ENCODE data around the gene TXNRD1.

The TXNRD1 gene

DNA sequence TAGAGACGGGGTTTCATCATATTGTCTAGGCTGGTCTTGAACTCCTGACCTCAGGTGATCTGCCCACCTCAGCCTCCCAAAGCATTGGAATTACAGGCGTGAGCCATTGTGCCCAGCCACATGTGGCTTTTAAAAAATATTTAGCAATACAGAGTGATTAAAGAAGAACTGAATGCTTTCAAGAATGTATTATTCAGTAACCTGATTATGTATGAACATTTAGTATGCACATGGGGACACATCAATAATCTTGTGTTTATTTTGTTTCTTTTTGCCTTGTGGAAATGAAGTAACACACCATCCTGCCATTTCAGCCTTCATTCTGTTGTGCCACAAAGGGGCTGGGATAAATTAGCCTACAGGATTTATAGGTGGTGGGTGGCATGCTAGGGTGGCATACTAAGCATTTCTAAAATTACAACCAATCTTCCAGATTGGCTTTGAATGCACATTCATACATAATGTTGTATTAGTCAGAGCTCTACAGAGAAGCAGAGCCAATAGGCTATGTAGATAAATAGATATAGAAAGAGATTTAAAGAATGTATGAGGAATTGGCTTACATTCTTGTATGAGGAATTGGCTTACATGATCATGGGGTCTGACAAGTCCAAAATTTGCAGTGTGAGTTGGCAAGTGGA, 25.5 kb upstream of the TXNRD1 start:
- in situ Hi-C loops (cut with MboI; ENCODE audit: low sequenced_read_pairs): loop anchor here (25.0 kb wide), 3 partner anchors 697 to 1197 kb away; no protein-coding TSS in a partner anchor

DNA sequence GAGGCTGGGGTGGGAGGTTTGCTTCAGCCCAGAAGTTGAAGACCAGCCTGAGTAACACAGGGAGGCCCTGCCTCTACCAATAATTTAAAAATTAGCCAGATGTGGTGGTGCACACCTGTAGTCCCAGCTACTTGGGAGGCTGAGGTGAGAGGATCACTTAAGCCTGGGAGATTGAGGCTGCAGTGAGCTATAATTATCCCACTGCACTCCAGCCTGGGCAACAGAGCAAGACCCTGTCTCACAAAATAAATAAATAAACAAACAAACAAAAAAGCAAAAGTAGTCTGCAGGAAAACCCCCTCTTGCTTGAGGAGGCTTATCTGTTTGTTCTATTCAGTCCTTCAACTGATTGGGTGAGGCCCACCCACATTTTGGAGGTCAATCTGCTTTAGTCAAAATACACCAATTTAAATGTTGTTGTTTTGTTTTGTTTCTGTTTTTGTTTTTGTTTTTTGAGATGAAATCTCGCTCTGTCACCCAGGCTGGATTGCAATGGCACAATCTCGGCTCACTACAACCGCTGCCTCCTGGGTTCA, 24.9 kb upstream of the TXNRD1 start:
- in situ Hi-C loops (cut with MboI; ENCODE audit: low sequenced_read_pairs): loop anchor here (25.0 kb wide), 3 partner anchors 697 to 1197 kb away; no protein-coding TSS in a partner anchor

DNA sequence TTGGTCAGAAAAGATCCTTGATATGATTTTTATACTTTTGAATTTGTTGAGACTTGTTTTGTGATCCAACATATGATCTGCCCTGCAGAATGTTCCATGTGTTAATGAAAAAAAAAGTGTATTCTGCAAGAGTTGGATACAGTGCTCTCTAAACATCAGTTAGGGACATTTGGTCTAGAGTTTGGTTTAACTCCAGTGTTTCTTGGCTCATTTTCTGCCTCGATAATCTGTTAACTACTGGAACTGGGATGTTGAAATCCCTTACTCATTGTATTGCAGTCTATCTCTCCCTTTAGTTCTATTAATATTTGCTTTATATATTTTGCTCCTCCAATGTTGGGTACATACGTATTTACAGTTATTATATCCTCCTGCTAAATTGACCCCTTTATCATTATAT, 18.3 kb upstream of the TXNRD1 start:
- in situ Hi-C loops (cut with MboI; ENCODE audit: low sequenced_read_pairs): loop anchor here (25.0 kb wide), 3 partner anchors 690 to 1190 kb away; no protein-coding TSS in a partner anchor

DNA sequence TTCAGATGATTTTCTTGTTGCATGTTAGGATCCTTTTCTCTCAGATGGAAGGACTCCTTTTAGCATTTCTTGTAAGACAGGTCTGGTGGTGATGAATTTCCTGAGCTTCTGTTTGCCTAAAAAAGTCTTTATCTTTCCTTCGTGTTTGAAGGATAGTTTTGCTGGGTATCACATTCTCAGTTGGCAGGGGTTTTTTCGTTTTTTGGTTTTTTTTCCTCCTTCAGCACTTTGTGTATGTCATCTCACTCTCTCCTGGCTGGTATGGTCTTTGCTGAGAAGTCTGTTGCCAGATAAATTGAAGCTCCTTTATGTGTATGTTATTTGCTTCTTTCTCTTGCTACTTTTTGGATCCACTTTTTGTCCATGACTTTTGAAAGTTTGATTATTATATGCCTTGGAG, 15.6 kb upstream of the TXNRD1 start:
- in situ Hi-C loops (cut with MboI; ENCODE audit: low sequenced_read_pairs): loop anchor here (25.0 kb wide), 4 partner anchors 162 to 1187 kb away; no protein-coding TSS in a partner anchor

DNA sequence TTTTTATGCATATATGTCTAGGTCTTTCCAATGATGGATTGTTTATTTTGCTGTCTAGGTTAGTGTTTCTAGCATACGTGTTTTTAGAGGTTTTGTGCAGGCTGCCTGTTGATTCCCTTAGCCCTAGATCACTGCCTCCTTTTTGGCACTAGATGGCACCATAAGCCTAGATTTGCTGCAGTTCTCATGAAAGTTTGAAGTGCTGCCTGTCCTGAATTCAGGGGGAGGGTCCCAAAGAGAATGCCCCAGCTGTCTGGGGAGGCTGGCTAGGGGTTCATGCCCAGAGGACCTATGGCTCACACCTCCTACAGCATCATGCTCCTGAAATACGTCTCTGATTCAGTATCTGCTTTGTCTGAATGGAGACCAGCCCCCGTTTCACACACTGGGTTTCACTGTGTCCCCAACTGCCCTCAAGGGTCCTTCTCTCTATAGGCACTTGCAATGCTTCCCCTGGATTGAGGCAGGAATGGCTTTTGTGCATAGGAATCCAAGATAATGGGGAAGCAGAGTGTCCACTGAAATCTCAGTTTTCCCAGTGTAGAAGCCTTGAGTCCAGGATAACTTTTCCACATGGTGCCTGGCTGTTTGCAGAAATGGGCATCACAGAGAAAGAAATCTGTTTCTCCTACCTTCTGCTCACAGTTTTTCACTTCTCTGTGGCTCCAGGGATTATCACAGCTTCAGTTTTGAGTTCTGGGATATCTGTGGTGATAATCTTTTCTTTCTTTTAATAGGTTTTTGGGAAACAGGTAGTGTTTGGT, 14.2 kb upstream of the TXNRD1 start:
- in situ Hi-C loops (cut with MboI; ENCODE audit: low sequenced_read_pairs): loop anchor here (25.0 kb wide), 1 partner anchor 161 kb away; no protein-coding TSS in a partner anchor

DNA sequence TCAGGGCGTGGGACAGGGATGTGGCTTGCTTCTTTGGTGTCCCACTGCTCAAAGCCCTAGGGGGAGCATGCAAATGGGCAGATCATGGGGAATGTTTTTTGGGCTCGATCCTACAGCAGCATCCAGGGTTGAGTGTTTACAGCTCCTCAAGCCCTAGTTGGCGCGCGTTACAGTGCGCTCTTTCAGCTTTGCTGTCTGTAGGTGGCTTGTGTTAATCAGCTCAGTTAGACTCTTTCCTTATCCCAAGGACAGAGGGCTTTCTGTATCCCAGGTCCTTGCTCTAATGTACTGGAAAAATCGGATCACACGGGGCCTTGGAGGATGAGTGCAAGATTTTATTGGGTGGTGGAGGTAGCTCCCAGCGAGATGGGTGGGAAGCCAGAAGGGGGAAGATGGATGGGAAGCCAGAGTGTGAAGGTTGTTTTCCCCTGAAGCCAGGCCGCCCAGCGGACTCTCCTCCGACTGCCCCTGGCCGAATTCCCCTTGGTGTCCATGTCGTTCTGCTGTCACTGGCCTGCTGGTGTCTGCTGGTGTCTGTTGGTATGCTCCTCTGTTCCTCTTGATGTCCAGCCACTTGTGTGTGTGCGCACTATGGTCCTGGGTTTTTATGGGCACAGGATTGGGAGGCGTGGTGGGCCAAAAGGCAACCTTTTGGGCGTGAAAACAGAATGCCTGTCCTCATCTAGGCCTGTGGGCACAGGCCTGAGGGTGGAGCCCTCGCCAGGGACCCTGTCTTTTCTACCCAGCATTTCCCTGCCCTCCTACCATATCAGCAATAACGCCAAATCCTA, 10.7 kb upstream of the TXNRD1 start:
- in situ Hi-C loops (cut with MboI; ENCODE audit: low sequenced_read_pairs): loop anchor here (25.0 kb wide), 1 partner anchor 157 kb away; no protein-coding TSS in a partner anchor

DNA sequence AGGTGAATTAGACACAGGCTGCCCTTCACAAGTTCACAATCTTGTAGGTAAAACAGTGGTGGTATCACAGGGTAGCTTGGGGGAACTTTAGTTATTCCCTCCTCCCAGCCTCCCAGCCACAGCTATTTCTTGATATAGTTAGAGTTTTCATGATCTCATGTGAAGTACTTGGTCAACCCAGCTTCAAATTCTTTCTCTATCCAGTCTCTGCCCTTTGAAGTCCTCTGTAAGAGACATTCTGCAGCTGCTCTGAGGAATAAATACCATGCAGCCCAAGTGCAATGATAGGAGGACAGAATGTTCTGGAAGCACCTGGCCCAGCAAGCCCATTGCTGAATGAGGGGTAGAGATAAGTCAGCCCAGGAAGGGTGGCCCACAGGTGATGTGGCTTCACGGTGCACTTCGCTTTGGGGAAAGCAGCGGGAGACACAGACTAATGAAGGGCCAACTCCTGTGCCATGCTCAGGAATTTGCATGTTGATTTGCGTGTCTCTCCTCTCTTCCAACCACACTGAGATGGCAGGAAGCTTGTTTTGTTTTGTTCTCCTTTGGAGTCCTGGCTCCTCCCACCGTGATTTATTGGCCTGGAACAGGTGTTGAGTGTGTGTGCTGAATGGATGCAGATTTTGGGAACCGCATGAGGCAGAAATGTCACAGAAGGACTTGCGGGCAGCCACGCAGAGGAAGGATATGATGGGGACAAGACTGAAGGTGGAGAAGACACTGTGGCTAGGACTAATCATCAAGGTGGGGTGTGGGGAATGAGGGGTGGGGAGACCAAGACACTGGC, 8.0 kb upstream of the TXNRD1 start:
- in situ Hi-C loops (cut with MboI; ENCODE audit: low sequenced_read_pairs): loop anchor here (25.0 kb wide), 1 partner anchor 155 kb away; no protein-coding TSS in a partner anchor

DNA sequence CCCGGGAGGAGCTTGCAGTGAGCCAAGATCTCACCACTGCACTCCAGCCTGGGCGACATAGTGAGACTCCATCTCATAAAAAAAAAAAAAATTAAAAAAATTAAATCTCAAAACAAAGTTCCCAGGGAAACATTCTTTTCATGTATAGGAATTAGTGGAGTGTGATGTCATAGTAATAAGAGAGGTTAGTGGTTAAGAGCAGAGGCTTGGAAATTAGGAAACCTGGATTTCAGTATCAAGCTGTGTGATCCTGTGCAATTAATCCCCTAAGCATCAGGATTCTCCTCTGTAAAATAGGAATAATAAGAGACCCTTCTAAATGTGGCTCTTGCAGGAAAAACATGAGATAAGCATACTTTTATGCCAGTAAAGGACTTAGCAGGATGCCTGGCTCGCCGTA, 3.1 kb upstream of the TXNRD1 start:
- in situ Hi-C loops (cut with MboI; ENCODE audit: low sequenced_read_pairs): loop anchor here (25.0 kb wide), 1 partner anchor 150 kb away; no protein-coding TSS in a partner anchor

DNA sequence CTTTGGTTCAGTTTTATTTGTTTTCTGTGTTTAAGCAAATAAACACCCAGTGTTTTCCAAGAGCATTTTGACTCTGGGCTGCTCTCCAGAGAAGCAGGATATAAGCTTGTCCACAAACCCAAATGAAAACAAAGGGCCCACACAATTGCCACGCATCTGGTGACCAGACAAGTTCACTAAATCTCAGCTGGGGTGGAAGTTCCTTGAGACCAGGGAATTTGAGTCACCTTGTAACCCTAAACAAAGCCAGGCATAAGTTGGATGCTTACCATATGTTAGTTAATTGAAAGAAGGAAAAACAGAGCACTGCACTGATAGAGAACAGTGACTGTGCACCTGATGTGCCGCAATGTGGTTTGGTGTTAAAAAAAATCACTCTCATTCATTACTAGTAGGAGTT, 1.6 kb upstream of the TXNRD1 start:
- in situ Hi-C loops (cut with MboI; ENCODE audit: low sequenced_read_pairs): loop anchor here (25.0 kb wide), 1 partner anchor 148 kb away; no protein-coding TSS in a partner anchor

DNA sequence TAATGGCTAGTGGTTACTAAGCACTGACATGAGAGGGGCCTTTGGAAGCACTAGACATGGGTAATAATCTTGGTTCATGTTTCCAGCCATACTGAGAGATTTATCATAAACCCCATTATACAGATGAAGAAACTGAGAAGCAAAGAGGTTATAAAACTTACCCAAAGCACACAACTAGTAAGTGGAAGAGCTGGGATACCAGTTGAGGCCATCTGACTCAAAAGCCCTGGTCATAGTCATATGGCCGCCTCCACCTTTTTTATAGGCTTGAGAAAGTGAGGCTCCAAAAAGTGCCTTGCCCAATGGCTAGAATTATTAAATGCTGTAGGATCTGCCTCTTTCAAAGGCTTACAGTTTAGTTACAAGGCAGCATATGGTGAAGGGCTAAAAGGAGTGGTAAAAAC, 944 bp downstream of the TXNRD1 start:
- in situ Hi-C loops (cut with MboI; ENCODE audit: low sequenced_read_pairs): loop anchor here (25.0 kb wide), 1 partner anchor 146 kb away; no protein-coding TSS in a partner anchor

DNA sequence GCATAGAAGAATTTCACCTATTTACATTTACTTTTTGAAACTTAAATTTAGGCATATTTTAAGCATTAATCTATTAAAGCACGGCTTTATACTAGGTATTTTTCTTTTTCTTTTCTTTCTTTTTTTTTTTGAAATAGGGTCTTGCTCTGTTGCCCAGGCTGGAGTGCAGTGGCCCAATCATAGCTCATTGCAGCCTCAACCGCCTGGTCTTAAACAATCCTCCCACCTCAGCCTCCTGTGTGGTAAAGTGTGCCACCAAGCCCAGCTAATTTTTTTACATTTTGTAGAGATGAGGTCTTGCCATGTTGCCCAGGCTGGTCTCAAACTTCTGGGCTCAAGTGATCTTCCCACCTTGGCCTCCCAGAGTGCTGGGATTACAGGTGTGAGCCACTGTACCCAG, 2.9 kb downstream of the TXNRD1 start:
- in situ Hi-C loops (cut with MboI; ENCODE audit: low sequenced_read_pairs): loop anchor here (25.0 kb wide), 1 partner anchor 144 kb away; no protein-coding TSS in a partner anchor

DNA sequence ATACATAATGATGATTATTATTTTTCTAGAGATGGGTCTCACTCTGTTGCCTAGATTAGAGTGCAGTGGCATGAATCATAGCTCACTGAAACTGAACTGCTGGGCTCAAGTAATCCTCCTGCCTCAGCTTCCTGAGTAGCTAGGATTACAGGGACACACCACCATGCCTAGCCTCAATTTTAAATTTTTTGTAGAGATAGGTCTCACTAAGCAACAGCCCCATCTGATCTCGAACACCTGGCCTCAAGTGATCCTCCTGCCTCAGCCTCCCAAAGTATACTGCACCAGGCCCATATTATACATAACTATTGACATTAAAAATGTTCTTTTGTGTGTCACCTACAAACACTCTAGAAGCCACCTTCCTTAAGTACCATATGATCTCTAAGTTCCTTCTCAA, 3.4 kb downstream of the TXNRD1 start:
- in situ Hi-C loops (cut with MboI; ENCODE audit: low sequenced_read_pairs): loop anchor here (25.0 kb wide), 1 partner anchor 143 kb away; no protein-coding TSS in a partner anchor

DNA sequence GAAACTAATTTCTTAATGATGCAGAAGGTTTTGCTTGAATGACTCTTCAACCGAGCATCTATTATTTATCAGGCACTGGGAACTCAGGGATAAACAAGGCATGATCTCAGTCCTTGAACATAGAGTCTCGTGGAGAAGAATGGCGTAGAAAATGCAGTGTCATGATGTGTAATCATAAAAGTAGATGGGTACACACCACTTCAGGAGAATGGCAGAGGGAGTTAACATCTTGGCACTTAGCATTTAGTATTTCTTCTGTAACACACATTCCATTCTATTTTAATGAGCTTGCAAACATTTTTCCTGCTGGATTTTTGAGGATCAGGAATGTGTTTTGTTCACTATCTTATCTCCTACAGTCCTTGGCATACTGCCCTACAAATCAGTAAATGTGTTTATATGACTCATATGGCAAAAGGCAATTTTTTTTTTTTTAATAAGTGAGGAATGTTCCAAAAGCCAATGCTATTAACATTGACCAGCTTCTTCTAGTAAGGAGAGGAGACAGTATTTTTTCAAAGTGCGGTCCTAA, 3.8 kb downstream of the TXNRD1 start:
- in situ Hi-C loops (cut with MboI; ENCODE audit: low sequenced_read_pairs): loop anchor here (25.0 kb wide), 1 partner anchor 143 kb away; no protein-coding TSS in a partner anchor

DNA sequence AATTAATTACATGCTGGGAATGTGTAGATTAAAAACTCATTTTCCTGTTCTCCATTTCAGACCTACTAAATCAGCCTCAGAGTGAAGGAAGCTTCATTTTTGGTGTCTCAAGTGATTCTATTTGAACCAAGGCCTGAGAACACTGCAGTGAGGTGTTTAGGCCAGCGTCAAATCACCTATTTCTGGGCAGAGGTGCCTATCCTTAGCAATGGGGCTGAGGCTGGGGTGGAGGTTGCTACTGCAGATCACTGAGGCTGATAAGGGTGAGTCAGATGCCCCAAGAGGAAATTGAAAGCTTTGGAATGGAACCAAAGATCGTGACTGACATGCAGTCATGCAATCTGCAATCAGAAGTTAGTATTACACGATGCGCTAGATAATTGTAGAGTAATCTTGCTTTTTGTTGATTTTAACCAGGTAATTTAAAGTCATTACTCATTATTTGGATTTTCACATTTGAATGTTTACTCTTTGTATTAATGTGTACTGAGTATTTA, 4.4 kb downstream of the TXNRD1 start:
- in situ Hi-C loops (cut with MboI; ENCODE audit: low sequenced_read_pairs): loop anchor here (25.0 kb wide), 1 partner anchor 142 kb away; no protein-coding TSS in a partner anchor

DNA sequence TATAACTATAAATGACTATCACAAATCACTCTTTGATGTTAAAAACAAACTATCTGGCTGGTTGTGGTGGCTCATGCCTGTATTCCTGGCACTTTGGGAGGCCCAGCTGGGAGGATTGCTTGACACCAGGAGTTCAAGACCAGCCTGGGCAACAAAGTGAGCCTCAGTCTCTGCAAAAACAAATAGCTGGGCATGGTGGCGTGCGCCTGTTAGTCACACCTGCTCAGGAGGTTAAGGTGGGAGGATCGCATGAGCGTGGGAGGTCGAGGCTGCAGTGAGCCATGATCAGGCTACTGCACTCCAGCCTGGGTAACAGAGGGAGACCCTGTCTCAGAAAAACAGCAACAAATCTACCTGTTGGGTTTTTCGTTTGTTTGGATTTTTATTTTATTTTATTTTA, 5.4 kb downstream of the TXNRD1 start:
- in situ Hi-C loops (cut with MboI; ENCODE audit: low sequenced_read_pairs): loop anchor here (25.0 kb wide), 1 partner anchor 141 kb away; no protein-coding TSS in a partner anchor

DNA sequence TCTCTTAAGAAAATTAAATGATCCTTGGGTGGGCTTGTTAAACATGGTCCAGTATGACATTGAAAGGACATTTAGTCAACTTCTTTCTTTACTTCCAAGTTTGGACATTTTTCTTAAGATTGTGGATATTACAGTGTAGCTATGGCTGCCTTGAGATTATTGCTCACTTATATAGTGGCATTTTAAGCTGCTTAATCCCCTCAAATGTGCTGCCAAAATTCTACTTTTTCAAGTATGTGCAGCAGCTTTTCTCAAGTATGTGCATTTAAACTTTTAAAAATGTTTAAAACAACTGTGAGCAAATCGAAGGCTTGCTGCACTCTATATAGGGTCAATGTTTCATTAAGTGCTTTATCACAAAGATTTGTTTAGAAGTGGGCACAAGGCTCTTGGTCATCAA, 7.4 kb downstream of the TXNRD1 start:
- in situ Hi-C loops (cut with MboI; ENCODE audit: low sequenced_read_pairs): loop anchor here (25.0 kb wide), 1 partner anchor 139 kb away; no protein-coding TSS in a partner anchor

DNA sequence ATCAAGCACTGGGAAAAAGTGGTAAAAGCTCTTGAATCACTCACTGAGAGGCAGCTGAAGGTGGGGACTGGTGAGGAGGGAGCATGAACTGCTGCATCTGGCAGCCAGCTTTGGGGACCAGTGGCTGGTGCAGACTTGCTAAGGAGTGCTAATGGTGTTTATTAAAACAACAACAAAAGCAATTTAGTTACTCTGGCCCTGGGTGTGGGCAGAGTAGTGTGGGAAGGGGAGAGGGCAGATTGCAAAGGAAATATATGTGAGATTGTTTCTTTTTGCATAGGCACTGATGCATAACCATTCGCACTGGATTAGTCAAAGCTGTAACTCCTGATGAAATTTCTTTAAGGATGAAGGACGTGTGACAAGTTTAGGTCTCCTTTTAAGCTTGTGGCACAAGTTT, 8.1 kb downstream of the TXNRD1 start:
- in situ Hi-C loops (cut with MboI; ENCODE audit: low sequenced_read_pairs): loop anchor here (25.0 kb wide), 1 partner anchor 139 kb away; no protein-coding TSS in a partner anchor

DNA sequence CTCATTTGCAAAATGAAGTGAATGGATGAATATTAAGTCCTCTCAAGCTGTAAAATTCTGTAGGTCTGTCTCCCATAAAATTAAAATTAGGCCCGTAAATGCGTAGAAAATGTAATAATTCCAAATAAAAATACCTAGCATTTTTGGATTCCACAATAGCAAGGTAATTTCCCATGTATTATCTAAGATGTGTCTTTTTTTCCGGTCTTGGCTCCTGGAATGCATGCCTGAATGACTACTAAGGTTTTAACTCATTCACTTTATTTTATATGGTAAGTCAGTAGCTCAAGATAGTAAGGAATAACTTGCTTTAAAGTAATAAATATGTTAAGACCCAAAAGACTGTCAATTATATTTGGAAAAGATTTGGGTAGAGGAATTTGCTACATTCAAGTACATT, 11.1 kb downstream of the TXNRD1 start:
- in situ Hi-C loops (cut with MboI; ENCODE audit: low sequenced_read_pairs): no loop called here
